Measurements from ENCODE around the gene SLC44A1.
"Not testable (repeated sequence)": the region's sequence is repeated elsewhere in the genome, so short reads cannot be mapped to it uniquely, and the experiment has no call there.

The SLC44A1 gene

GRCh38 chr9:105259731-105260612 is 15.5 kb downstream of the SLC44A1 start:
- H3K4me3 ChIP-seq (replicated peaks; ENCODE audit: insufficient read depth, low read length) = no peak overlapping the region
- no peaks in the 10 kb centered on the region for H3K27me3 ChIP-seq (ENCODE audit: insufficient read depth, poor library complexity, severe bottlenecking)
- no peak overlapping the region for H3K27ac ChIP-seq (replicated peaks)
- TF ChIP-seq, protein P1, sequence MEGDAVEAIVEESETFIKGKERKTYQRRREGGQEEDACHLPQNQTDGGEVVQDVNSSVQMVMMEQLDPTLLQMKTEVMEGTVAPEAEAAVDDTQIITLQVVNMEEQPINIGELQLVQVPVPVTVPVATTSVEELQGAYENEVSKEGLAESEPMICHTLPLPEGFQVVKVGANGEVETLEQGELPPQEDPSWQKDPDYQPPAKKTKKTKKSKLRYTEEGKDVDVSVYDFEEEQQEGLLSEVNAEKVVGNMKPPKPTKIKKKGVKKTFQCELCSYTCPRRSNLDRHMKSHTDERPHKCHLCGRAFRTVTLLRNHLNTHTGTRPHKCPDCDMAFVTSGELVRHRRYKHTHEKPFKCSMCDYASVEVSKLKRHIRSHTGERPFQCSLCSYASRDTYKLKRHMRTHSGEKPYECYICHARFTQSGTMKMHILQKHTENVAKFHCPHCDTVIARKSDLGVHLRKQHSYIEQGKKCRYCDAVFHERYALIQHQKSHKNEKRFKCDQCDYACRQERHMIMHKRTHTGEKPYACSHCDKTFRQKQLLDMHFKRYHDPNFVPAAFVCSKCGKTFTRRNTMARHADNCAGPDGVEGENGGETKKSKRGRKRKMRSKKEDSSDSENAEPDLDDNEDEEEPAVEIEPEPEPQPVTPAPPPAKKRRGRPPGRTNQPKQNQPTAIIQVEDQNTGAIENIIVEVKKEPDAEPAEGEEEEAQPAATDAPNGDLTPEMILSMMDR (IDR thresholded peaks at IDR 0.05; ENCODE audit: insufficient read depth, low read length) = no peak
- TF ChIP-seq GABPA (IDR thresholded peaks at IDR 0.05; ENCODE audit: low read depth) (no peak), SPI1 (IDR thresholded peaks at IDR 0.05; ENCODE audit: borderline replicate concordance, low read depth) (no peak), POLR2AphosphoS5 (IDR thresholded peaks at IDR 0.05; ENCODE audit: low read depth) (no peak)
- TF ChIP-seq, protein P2, sequence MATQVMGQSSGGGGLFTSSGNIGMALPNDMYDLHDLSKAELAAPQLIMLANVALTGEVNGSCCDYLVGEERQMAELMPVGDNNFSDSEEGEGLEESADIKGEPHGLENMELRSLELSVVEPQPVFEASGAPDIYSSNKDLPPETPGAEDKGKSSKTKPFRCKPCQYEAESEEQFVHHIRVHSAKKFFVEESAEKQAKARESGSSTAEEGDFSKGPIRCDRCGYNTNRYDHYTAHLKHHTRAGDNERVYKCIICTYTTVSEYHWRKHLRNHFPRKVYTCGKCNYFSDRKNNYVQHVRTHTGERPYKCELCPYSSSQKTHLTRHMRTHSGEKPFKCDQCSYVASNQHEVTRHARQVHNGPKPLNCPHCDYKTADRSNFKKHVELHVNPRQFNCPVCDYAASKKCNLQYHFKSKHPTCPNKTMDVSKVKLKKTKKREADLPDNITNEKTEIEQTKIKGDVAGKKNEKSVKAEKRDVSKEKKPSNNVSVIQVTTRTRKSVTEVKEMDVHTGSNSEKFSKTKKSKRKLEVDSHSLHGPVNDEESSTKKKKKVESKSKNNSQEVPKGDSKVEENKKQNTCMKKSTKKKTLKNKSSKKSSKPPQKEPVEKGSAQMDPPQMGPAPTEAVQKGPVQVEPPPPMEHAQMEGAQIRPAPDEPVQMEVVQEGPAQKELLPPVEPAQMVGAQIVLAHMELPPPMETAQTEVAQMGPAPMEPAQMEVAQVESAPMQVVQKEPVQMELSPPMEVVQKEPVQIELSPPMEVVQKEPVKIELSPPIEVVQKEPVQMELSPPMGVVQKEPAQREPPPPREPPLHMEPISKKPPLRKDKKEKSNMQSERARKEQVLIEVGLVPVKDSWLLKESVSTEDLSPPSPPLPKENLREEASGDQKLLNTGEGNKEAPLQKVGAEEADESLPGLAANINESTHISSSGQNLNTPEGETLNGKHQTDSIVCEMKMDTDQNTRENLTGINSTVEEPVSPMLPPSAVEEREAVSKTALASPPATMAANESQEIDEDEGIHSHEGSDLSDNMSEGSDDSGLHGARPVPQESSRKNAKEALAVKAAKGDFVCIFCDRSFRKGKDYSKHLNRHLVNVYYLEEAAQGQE (IDR thresholded peaks at IDR 0.05; ENCODE audit: insufficient replicate concordance, low read depth) = no peak
- DNase-seq (ENCODE audit: low read depth in 1 of 2, low spot score in 1 of 2) = no peak

- H3K4me3 ChIP-seq (replicated peaks; ENCODE audit: insufficient read depth, low read length) = no peak overlapping the region
- no peak overlapping the region for H3K27ac ChIP-seq (replicated peaks)
- H3K27me3 ChIP-seq (ENCODE audit: insufficient read depth, poor library complexity, severe bottlenecking) = no peaks in the 10 kb centered on the region
- TF ChIP-seq POLR2AphosphoS5 (IDR thresholded peaks at IDR 0.05; ENCODE audit: low read depth) (no peak), GABPA (IDR thresholded peaks at IDR 0.05; ENCODE audit: low read depth) (no peak), SPI1 (IDR thresholded peaks at IDR 0.05; ENCODE audit: borderline replicate concordance, low read depth) (no peak)
- TF ChIP-seq, protein P2 (IDR thresholded peaks at IDR 0.05; ENCODE audit: insufficient replicate concordance, low read depth) = no peak
- TF ChIP-seq, protein P1 (IDR thresholded peaks at IDR 0.05; ENCODE audit: insufficient read depth, low read length) = no peak
- DNase-seq (ENCODE audit: low read depth in 1 of 2, low spot score in 1 of 2) = no peak
These were observed 18.0 kb downstream of the SLC44A1 start for GRCh38 chr9:105262497-105262896.

DNA sequence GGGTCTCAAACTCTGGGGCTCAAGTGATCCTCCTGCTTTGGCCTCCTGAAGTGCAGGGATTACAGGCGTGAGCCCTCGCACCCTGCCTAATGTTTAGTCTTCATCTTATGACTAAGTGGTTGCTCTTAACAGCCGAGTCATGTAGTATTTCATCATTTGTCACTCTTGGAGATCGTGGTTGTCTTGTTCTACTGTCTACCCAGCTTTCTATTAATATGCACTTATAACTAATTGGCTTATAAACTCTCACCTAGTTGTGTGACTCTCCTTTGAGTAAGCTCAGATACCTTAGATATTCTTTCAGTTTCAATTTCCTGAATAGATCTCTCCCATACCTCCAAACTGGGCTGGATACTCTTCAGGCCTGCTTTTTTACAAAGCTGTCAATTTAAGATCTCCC is 19.9 kb downstream of the SLC44A1 start:
- no peak for DNase-seq (ENCODE audit: low read depth in 1 of 2, low spot score in 1 of 2)
- TF ChIP-seq GABPA (IDR thresholded peaks at IDR 0.05; ENCODE audit: low read depth) (no peak), POLR2AphosphoS5 (IDR thresholded peaks at IDR 0.05; ENCODE audit: low read depth) (no peak), SPI1 (IDR thresholded peaks at IDR 0.05; ENCODE audit: borderline replicate concordance, low read depth) (no peak)
- TF ChIP-seq, protein P1 (IDR thresholded peaks at IDR 0.05; ENCODE audit: insufficient read depth, low read length) = no peak
- TF ChIP-seq, protein P2 (IDR thresholded peaks at IDR 0.05; ENCODE audit: insufficient replicate concordance, low read depth) = no peak
- H3K27ac ChIP-seq (replicated peaks) = no peak overlapping the region
- H3K4me3 ChIP-seq (replicated peaks; ENCODE audit: insufficient read depth, low read length) = no peak overlapping the region
- H3K27me3 ChIP-seq (ENCODE audit: insufficient read depth, poor library complexity, severe bottlenecking) = no peaks in the 10 kb centered on the region

DNA sequence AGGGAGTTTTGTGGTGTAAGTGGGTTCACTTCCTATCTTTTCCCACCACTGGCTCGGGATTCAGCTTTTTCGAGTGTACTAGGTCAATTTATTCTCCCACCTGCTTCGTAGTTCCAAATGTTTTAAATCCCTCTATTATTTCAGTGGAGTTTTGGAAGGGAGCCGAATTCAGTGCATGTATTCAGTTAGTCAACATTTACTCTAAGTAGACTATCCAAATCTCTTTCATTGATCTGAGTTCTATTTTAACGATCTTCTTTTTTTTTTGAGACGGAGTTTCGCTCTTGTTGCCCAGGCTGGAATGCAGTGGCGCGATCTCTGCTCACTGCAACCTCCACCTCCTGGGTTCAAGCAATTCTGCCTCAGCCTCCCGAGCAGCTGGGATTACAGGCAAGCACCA is 23.8 kb downstream of the SLC44A1 start:
- not testable (repeated sequence) for H3K27ac ChIP-seq (replicated peaks); DNase-seq (ENCODE audit: low read depth in 1 of 2, low spot score in 1 of 2); H3K27me3 ChIP-seq (ENCODE audit: insufficient read depth, poor library complexity, severe bottlenecking); H3K4me3 ChIP-seq (replicated peaks; ENCODE audit: insufficient read depth, low read length)
